ENCODE data around the gene MAP3K1. TPM values are rescaled to one million over a fixed set of nuclear protein-coding genes. Genes with fewer than 3 reads are reported as not detected.
A peak's percentile ranks its signal among the peaks of the same experiment; 100 is the strongest.

MAP3K1 gene
- polyA plus RNA-seq, 4 donors = 4.9 to 20.1 (median 5.8) TPM

DNA sequence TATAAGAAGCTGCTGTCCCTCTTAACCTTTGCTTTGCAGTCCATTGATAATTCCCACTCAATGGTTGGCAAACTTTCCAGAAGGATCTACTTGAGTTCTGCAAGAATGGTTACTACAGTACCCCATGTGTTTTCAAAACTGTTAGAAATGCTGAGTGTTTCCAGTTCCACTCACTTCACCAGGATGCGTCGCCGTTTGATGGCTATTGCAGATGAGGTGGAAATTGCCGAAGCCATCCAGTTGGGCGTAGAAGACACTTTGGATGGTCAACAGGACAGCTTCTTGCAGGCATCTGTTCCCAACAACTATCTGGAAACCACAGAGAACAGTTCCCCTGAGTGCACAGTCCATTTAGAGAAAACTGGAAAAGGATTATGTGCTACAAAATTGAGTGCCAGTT lies 66.2 kb downstream of the MAP3K1 start:
- H3K36me3 ChIP-seq (ENCODE audit: control insufficient read depth in 3 of 3, insufficient read depth in 2 of 3, low read depth in 1 of 3, low read length in 3 of 3) = peaks cover 23 to 25% (median 24%) of the 10 kb centered on the region in 3 donors
- FAIRE-seq (no peak), DNase-seq (no peak)
- 98 to 99% (median 98%) methylated on average over 5 of the region's 5 CpGs for WGBS, 3 donors
- no peak overlapping the region for H3K4me3 ChIP-seq (ENCODE audit: low read depth in 1 of 3, low read length in 3 of 3)
- no peaks in the 10 kb centered on the region for H3K27me3 ChIP-seq (ENCODE audit: control insufficient read depth in 3 of 3, insufficient read depth in 3 of 3, low read length in 3 of 3)
- no peaks in the 10 kb centered on the region for H3K4me1 ChIP-seq (ENCODE audit: control insufficient read depth in 3 of 3, insufficient read depth in 2 of 3, low read depth in 1 of 3, low read length in 2 of 3)
- H3K9me3 ChIP-seq (ENCODE audit: control insufficient read depth in 2 of 2, insufficient read depth in 1 of 2, low read depth in 1 of 2, low read length in 1 of 2) = no peaks in the 10 kb centered on the region
- no peak overlapping the region for H3K27ac ChIP-seq (ENCODE audit: low read depth in 1 of 3, low read length in 2 of 3)

DNA sequence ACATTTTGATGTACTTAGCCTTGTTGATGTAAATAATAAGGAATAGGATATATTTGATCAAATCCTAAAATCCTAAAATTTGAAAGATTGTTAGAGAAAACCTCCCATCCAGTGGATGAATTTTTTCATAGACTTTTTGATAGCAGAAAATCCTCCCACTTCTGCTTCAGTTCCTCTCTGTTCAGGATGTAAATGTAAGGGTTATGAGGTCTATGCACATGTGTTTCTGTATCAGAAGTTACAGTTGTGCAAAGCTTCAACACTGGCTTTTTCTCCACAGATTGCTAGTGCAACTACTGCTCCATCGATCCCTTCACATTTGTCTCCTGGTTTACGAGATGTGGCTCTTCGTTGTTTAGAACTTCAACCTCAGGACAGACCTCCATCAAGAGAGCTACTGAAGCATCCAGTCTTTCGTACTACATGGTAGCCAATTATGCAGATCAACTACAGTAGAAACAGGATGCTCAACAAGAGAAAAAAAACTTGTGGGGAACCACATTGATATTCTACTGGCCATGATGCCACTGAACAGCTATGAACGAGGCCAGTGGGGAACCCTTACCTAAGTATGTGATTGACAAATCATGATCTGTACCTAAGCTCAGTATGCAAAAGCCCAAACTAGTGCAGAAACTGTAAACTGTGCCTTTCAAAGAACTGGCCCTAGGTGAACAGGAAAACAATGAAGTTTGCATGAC lies 78.1 kb downstream of the MAP3K1 start:
- 86 to 93% (median 88%) methylated on average over 5 of the region's 5 CpGs for WGBS, 3 donors
- no peaks in the 10 kb centered on the region for H3K4me1 ChIP-seq (ENCODE audit: control insufficient read depth in 3 of 3, insufficient read depth in 2 of 3, low read depth in 1 of 3, low read length in 2 of 3)
- no peak for FAIRE-seq
- no peak overlapping the region for H3K27ac ChIP-seq (ENCODE audit: low read depth in 1 of 3, low read length in 2 of 3)
- no peaks in the 10 kb centered on the region for H3K9me3 ChIP-seq (ENCODE audit: control insufficient read depth in 2 of 2, insufficient read depth in 1 of 2, low read depth in 1 of 2, low read length in 1 of 2)
- no peak for DNase-seq
- no peak overlapping the region for H3K4me3 ChIP-seq (ENCODE audit: low read depth in 1 of 3, low read length in 3 of 3)
- H3K27me3 ChIP-seq (ENCODE audit: control insufficient read depth in 3 of 3, insufficient read depth in 3 of 3, low read length in 3 of 3) = no peaks in the 10 kb centered on the region
- H3K36me3 ChIP-seq (ENCODE audit: control insufficient read depth in 3 of 3, insufficient read depth in 2 of 3, low read depth in 1 of 3, low read length in 3 of 3) = peaks cover 6 to 15% (median 7%) of the 10 kb centered on the region in 3 donors

DNA sequence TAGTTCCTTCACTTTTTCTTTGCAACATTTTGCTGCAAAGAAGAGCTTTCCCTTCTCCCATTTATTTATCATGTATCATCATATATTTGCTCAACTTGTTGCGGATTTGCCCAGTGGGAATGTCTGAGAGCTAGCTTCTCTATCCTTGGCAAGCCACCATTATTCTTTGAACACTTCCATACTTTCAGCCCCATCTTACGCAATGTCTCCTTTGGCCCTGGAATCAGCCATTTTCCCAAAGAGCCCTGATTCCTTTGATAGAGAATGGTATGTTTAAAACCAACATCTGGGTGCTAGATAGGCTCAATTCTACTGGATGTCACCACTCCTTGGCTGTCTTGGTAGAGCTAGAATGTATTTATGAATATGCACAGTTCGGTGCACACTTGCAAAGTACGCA lies 81.4 kb downstream of the MAP3K1 start:
- no peak overlapping the region for H3K4me3 ChIP-seq (ENCODE audit: low read depth in 1 of 3, low read length in 3 of 3)
- peaks cover 0 to 4% (median 3%) of the 10 kb centered on the region in 3 donors for H3K36me3 ChIP-seq (ENCODE audit: control insufficient read depth in 3 of 3, insufficient read depth in 2 of 3, low read depth in 1 of 3, low read length in 3 of 3)
- H3K27me3 ChIP-seq (ENCODE audit: control insufficient read depth in 3 of 3, insufficient read depth in 3 of 3, low read length in 3 of 3) = no peaks in the 10 kb centered on the region
- no peaks in the 10 kb centered on the region for H3K9me3 ChIP-seq (ENCODE audit: control insufficient read depth in 2 of 2, insufficient read depth in 1 of 2, low read depth in 1 of 2, low read length in 1 of 2)
- no peak overlapping the region for H3K27ac ChIP-seq (ENCODE audit: low read depth in 1 of 3, low read length in 2 of 3)
- no peaks in the 10 kb centered on the region for H3K4me1 ChIP-seq (ENCODE audit: control insufficient read depth in 3 of 3, insufficient read depth in 2 of 3, low read depth in 1 of 3, low read length in 2 of 3)
- 96 to 97% (median 97%) methylated on average over 4 of the region's 4 CpGs for WGBS, 3 donors
- DNase-seq = no peak
- no peak for FAIRE-seq

DNA sequence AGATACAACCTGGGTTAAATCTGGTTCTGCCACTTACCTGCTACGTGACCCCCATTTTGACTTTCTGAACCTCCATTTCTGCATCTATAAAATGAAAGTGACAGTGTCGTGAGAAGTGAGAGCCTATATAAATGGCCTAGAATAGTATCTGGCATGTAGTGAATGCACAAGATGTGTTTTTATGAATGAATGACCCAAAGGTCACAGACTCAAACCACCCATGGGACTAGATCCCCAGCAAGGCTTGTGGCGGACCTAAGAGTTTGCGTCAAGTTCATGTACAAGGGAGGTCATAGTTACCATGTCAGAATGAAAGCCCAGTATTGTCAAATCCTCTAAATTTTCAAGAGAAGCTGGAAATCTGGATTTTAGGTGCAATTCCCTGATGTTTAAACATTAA lies 82.9 kb downstream of the MAP3K1 start:
- Histone ChIP-seq H3K4me3 (ENCODE audit: low read depth in 1 of 3, low read length in 3 of 3) (no peak overlapping the region), H3K36me3 (ENCODE audit: control insufficient read depth in 3 of 3, insufficient read depth in 2 of 3, low read depth in 1 of 3, low read length in 3 of 3) (peaks cover 0 to 4% (median 3%) of the 10 kb centered on the region in 3 donors), H3K27ac (ENCODE audit: low read depth in 1 of 3, low read length in 2 of 3) (no peak overlapping the region), H3K27me3 (ENCODE audit: control insufficient read depth in 3 of 3, insufficient read depth in 3 of 3, low read length in 3 of 3) (no peaks in the 10 kb centered on the region), H3K4me1 (ENCODE audit: control insufficient read depth in 3 of 3, insufficient read depth in 2 of 3, low read depth in 1 of 3, low read length in 2 of 3) (no peaks in the 10 kb centered on the region), H3K9me3 (ENCODE audit: control insufficient read depth in 2 of 2, insufficient read depth in 1 of 2, low read depth in 1 of 2, low read length in 1 of 2) (no peaks in the 10 kb centered on the region)
- DNase-seq (no peak), FAIRE-seq (no peak)
- 85 to 95% (median 91%) methylated on average over 4 of the region's 4 CpGs for WGBS, 3 donors

DNA sequence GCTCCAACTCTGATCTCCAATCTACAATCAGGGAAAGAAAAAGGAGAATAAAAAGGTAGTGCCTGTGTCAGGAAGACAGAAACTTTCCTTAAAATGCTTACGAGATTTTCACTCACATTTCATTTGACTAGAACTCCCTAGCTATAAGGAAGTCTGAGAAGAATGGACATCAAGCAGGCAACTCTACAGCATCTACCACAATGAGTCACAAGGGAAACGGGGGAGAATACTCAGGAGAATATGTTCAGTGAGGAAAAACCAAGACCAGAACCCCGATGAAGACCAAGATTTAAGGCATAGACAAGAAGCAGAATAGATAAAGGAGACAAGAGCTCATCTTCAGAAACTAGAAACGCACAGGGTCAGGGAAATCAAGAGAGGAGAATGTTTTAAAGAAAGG lies 85.0 kb downstream of the MAP3K1 start:
- WGBS, 3 donors = 49 to 60% (median 51%) methylated on average over 4 of the region's 4 CpGs
- H3K4me3 ChIP-seq (ENCODE audit: low read depth in 1 of 3, low read length in 3 of 3) = no peak overlapping the region
- FAIRE-seq = no peak
- H3K27ac ChIP-seq (ENCODE audit: low read depth in 1 of 3, low read length in 2 of 3) = no peak overlapping the region
- peaks cover 0 to 3% (median 0%) of the 10 kb centered on the region in 3 donors for H3K36me3 ChIP-seq (ENCODE audit: control insufficient read depth in 3 of 3, insufficient read depth in 2 of 3, low read depth in 1 of 3, low read length in 3 of 3)
- no peaks in the 10 kb centered on the region for H3K9me3 ChIP-seq (ENCODE audit: control insufficient read depth in 2 of 2, insufficient read depth in 1 of 2, low read depth in 1 of 2, low read length in 1 of 2)
- H3K4me1 ChIP-seq (ENCODE audit: control insufficient read depth in 3 of 3, insufficient read depth in 2 of 3, low read depth in 1 of 3, low read length in 2 of 3) = no peaks in the 10 kb centered on the region
- DNase-seq = no peak
- no peaks in the 10 kb centered on the region for H3K27me3 ChIP-seq (ENCODE audit: control insufficient read depth in 3 of 3, insufficient read depth in 3 of 3, low read length in 3 of 3)

DNA sequence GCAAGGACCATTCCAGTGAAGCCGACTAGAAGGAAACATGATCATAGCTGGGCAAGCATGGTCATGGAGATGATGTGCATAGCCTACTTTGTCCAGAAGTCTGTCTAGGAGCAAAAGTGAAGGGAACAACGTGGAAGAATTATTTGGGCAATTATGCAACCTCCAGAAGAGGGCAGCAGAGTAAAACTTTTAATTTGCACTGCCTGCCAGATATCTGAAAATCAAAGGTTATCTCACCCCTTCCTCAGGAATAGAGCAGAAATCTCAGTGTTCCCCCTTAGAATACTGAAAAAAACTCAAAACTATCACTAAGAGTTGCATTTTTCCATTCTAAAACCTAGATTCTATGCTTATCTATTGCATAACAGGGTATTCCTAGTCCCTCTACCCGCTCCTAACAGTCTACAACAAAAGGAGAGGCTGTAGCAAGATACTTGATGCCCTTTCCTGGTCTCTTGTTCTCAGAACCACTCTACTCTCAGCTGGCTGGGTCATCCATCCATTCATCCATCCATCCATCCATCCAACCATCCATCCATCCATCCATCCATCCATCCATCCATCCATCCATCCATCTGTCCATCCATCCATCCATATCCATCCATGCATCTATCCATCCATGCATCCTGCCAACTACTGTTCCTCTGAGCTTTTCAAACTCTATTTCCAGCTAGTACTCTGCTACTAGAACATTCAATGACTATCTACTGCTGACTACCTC lies 85.7 kb downstream of the MAP3K1 start:
- no peaks in the 10 kb centered on the region for H3K27me3 ChIP-seq (ENCODE audit: control insufficient read depth in 3 of 3, insufficient read depth in 3 of 3, low read length in 3 of 3)
- DNase-seq (peak; percentile 58 to 59), FAIRE-seq (no peak)
- H3K4me3 ChIP-seq (ENCODE audit: low read depth in 1 of 3, low read length in 3 of 3) = no peak overlapping the region
- 33 to 36% (median 35%) methylated on average over 3 of the region's 3 CpGs for WGBS, 3 donors
- peaks cover 0 to 3% (median 0%) of the 10 kb centered on the region in 3 donors for H3K36me3 ChIP-seq (ENCODE audit: control insufficient read depth in 3 of 3, insufficient read depth in 2 of 3, low read depth in 1 of 3, low read length in 3 of 3)
- no peaks in the 10 kb centered on the region for H3K4me1 ChIP-seq (ENCODE audit: control insufficient read depth in 3 of 3, insufficient read depth in 2 of 3, low read depth in 1 of 3, low read length in 2 of 3)
- H3K9me3 ChIP-seq (ENCODE audit: control insufficient read depth in 2 of 2, insufficient read depth in 1 of 2, low read depth in 1 of 2, low read length in 1 of 2) = no peaks in the 10 kb centered on the region
- H3K27ac ChIP-seq (ENCODE audit: low read depth in 1 of 3, low read length in 2 of 3) = no peak overlapping the region

DNA sequence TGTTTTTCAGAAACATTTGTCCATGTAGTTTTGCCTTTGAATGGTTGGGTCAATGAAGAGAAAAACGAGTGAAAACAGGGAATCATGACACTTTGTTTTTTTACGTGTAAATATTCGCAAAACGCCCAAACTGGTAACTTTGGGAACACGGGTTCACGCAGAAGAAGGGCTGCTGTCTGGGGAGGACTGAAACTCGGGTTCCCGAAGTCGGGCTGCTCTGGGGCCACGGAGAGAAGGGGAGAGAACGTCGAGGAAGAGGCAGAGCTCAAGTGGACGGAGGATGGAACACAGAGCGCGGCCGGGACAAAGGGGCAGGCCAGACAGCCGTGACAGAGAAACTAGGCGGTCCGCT lies 93.6 kb downstream of the MAP3K1 start:
- no peaks in the 10 kb centered on the region for H3K9me3 ChIP-seq (ENCODE audit: control insufficient read depth in 2 of 2, insufficient read depth in 1 of 2, low read depth in 1 of 2, low read length in 1 of 2)
- peak overlapping the region; percentile 26 to 72 (median 57) for H3K4me3 ChIP-seq (ENCODE audit: low read depth in 1 of 3, low read length in 3 of 3)
- peak overlapping the region; percentile 97 to 99 (median 98) for H3K27ac ChIP-seq (ENCODE audit: low read depth in 1 of 3, low read length in 2 of 3)
- no peaks in the 10 kb centered on the region for H3K27me3 ChIP-seq (ENCODE audit: control insufficient read depth in 3 of 3, insufficient read depth in 3 of 3, low read length in 3 of 3)
- H3K36me3 ChIP-seq (ENCODE audit: control insufficient read depth in 3 of 3, insufficient read depth in 2 of 3, low read depth in 1 of 3, low read length in 3 of 3) = peaks cover 0 to 10% (median 1%) of the 10 kb centered on the region in 3 donors
- FAIRE-seq (no peak), DNase-seq (no peak)
- H3K4me1 ChIP-seq (ENCODE audit: control insufficient read depth in 3 of 3, insufficient read depth in 2 of 3, low read depth in 1 of 3, low read length in 2 of 3) = peaks cover 0 to 5% (median 5%) of the 10 kb centered on the region in 3 donors
- 0 to 1% (median 0%) methylated on average over 19 of the region's 19 CpGs for WGBS, 3 donors

DNA sequence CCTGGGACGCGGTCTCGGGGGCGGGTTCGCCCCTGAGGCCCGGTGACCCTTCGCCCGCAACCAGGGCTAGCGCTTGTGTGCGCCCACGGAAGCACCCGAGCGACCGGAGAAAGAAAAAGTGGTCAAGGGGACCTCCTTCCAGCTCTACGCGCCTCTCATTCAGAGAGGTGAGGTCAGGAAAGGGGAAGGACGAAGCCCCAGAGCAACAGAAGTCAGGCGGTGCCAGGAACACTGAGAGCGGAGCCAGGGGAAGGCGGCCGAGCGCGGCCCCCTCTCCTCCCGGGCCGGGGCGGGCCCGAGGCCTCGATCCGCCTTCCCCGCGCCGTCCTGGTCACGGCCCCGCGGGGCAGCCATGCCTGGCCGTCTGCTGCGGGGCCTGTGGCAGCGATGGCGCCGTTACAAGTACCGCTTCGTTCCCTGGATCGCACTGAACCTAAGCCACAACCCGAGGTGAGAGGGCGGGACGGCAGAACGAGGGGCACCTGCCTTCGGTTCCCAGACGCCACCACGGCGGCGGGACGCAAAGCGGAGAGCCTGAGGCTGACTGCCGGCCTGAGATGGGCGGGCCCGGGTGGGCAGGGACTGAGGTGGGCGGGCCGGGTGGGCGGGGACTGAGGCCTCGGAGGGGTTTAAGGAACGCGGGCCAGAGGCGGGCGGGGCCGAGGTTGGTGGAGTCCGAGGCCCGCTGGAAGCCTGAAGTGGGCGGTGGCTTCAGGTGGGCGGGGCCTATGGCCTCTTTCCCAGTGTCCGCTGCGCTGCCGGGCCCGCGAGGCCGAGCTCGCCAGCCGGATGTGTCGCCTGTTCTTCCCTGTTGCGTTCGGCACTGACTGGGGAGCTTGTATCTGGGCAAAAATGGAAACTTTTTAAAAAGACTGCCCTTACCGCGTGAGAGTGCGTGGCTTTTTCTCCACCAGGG lies 94.2 kb downstream of the MAP3K1 start, which contains the start of gene SETD9:
Gene SETD9, plus strand, starts transcription at position 303 of the 916 bp plus-strand sequence. Its CDS starts 50 bp downstream, at position 353.
- peak within 1 kb of the TSS; percentile 33 to 72 (median 57) for H3K4me3 ChIP-seq (ENCODE audit: low read depth in 1 of 3, low read length in 3 of 3)
- WGBS, 3 donors = 0% methylated on average over 68 to 84 of the region's 84 CpGs
- no peak for FAIRE-seq
- peak; percentile 98 to 99 for DNase-seq
- H3K27me3 ChIP-seq (ENCODE audit: control insufficient read depth in 3 of 3, insufficient read depth in 3 of 3, low read length in 3 of 3) = no peaks in the 10 kb centered on the region
- H3K36me3 ChIP-seq (ENCODE audit: control insufficient read depth in 3 of 3, insufficient read depth in 2 of 3, low read depth in 1 of 3, low read length in 3 of 3) = peaks cover 0 to 10% (median 1%) of the 10 kb centered on the region in 3 donors
- no peaks in the 10 kb centered on the region for H3K9me3 ChIP-seq (ENCODE audit: control insufficient read depth in 2 of 2, insufficient read depth in 1 of 2, low read depth in 1 of 2, low read length in 1 of 2)
- H3K27ac ChIP-seq (ENCODE audit: low read depth in 1 of 3, low read length in 2 of 3) = peak within 1 kb of the TSS; percentile 97 to 99 (median 98)
- H3K4me1 ChIP-seq (ENCODE audit: control insufficient read depth in 3 of 3, insufficient read depth in 2 of 3, low read depth in 1 of 3, low read length in 2 of 3) = peaks cover 0 to 5% (median 5%) of the 10 kb centered on the region in 3 donors

All from small intestine (tissue), 7 donors.